A673 (cell line): ENCODE results near the gene RGS7. TPM values are rescaled to one million over a fixed set of nuclear protein-coding genes. Genes with fewer than 3 reads are reported as not detected.

Experiments
- BruUV-seq: library from RNA; stranded (reverse); fragments of 400-500 nt; replicated peaks from 2 replicates; lab custom pipeline; 2021; lab: Mats Ljungman, UMichigan
- CTCF ChIA-PET: fragments of 300-600 bp; sonication (Branson Sonifier 250); formaldehyde crosslinking; loops from one replicate; lab custom pipeline; 2022; ENCODE audit warnings: antibody characterized with exemption; lab: Charles Lee
- POLR2A ChIA-PET: fragments of 300-600 bp; sonication (Branson Sonifier 250); formaldehyde crosslinking; loops from one replicate; lab custom pipeline; 2022; ENCODE audit warnings: antibody characterized with exemption; ENCODE audit not compliant: low non-redundant PET; lab: Charles Lee
- DNase-seq: peaks from one replicate; pipeline ENCODE4 v3.0.0-alpha.2; 2015; ENCODE audit warnings: low spot score
- H3K27ac ChIP-seq: fragments of 200-600 bp; sonication (generic); 2 replicates; pipeline ENCODE4 v1.5.1; 2016; ENCODE audit warnings: mixed run types, low read depth, mild to moderate bottlenecking, mixed read lengths, antibody characterized with exemption, low read length; ENCODE audit not compliant: poor library complexity, severe bottlenecking
- H3K27me3 ChIP-seq: fragments of 200-600 bp; sonication (generic); replicated peaks from 2 replicates; pipeline ENCODE4 v1.6.1; 2017; ENCODE audit warnings: mixed run types, low read depth, mild to moderate bottlenecking, mixed read lengths, antibody characterized with exemption, low read length; ENCODE audit not compliant: insufficient read depth, poor library complexity
- H3K36me3 ChIP-seq: fragments of 200-600 bp; sonication (generic); 2 replicates; pipeline ENCODE4 v1.6.1; 2016; ENCODE audit warnings: mixed run types, mild to moderate bottlenecking, mixed read lengths, antibody characterized with exemption, low read length; ENCODE audit not compliant: insufficient read depth, poor library complexity, severe bottlenecking
- H3K4me1 ChIP-seq: fragments of 200-600 bp; sonication (generic); 2 replicates; pipeline ENCODE4 v1.6.1; 2017; ENCODE audit warnings: mixed run types, mild to moderate bottlenecking, mixed read lengths, antibody characterized with exemption, low read length; ENCODE audit not compliant: insufficient read depth, poor library complexity, severe bottlenecking
- H3K4me3 ChIP-seq: fragments of 200-600 bp; sonication (generic); 2 replicates; pipeline ENCODE4 v1.5.1; 2016; ENCODE audit warnings: low read depth, mixed run types, mild to moderate bottlenecking, mixed read lengths, low read length; ENCODE audit not compliant: poor library complexity, severe bottlenecking
- H3K9me3 ChIP-seq: fragments of 200-600 bp; sonication (generic); 2 replicates; pipeline ENCODE4 v1.6.1; 2016; ENCODE audit warnings: mixed run types, low read depth, mild to moderate bottlenecking, mixed read lengths, antibody characterized with exemption, low read length; ENCODE audit not compliant: poor library complexity, severe bottlenecking
- EZH2 ChIP-seq: fragments of 200-600 bp; sonication (generic); IDR thresholded peaks from 2 replicates; pipeline ENCODE4 v1.6.1; 2017; ENCODE audit warnings: borderline replicate concordance, low read depth, mild to moderate bottlenecking, mixed read lengths, antibody characterized with exemption, low read length; ENCODE audit not compliant: poor library complexity, severe bottlenecking
- intact Hi-C: fragments of 100-400 bp; cut with micrococcal nuclease; formaldehyde crosslinking; loops from one replicate; pipeline ENCODE4 v1.10.0; 2022; ENCODE audit not compliant: unreplicated experiment
- total RNA-seq: library from RNA; stranded (reverse); gene quantifications from 2 replicates; pipeline ENCODE4 v1.2.3, GENCODE V29; 2021
- TF ChIP-seq, protein P1 (sequence below): fragments of 300-800, 200-600 bp; sonication (generic); conservative IDR thresholded peaks from 2 replicates; pipeline ENCODE4 v1.5.1; 2017; ENCODE audit warnings: low read depth, mild to moderate bottlenecking, antibody characterized with exemption, low read length, moderate library complexity, mixed read lengths

Gene RGS7
- total RNA-seq, 1 experiment from 2014 or later = not detected

DNA sequence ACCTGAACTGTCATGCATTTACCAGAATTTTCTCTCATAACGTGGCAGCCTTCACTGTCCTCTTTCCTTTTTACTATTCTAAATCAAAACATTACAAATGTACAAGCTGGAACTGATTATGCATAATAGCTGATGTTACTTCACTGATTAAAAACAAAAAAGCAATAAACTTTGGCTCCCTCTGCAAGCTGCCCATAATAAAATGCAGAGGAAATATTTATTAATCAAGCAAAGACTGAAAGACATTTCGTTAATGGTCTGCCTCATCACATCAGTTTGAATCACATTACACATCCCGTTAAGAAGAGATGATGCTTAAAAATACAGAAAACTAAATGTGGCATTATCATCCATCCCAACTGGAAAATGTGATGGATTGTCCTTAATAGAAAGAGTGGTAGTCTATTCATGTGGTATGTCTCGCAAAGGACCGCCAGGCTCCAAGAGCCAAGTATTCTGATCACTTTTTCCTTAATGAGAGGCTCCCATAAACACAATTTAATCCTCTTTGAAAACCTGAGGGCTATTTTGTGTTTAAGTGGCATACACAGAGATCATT is 225.3 kb downstream of the RGS7 start:
- BruUV-seq = no TSS peak

DNA sequence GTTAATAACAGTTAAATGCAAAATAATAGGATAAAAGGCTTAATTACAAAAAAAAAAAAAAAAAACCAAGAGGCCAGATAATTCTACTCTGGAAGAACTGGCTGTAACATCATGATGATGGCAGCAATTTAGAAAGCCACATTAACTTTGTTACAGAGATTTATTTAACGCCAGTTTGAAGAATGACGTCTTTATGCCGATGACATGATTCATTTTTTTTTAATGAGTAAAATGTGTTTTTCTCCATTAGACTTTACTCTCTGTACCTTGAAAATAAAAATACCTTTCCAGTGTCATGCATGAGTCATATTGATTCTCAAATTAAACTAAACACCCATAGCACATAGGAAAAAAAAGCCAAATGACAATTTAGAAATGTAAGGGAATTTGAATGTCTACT is 226.1 kb downstream of the RGS7 start:
- Histone ChIP-seq H3K4me1 (no peaks in the 10 kb centered on the region), H3K27me3 (no peaks in the 10 kb centered on the region), H3K9me3 (no peaks in the 10 kb centered on the region), H3K4me3 (no peak overlapping the region), H3K36me3 (no peaks in the 10 kb centered on the region), H3K27ac (no peak overlapping the region)
- TF ChIP-seq EZH2 = no peak
- TF ChIP-seq, protein P1, sequence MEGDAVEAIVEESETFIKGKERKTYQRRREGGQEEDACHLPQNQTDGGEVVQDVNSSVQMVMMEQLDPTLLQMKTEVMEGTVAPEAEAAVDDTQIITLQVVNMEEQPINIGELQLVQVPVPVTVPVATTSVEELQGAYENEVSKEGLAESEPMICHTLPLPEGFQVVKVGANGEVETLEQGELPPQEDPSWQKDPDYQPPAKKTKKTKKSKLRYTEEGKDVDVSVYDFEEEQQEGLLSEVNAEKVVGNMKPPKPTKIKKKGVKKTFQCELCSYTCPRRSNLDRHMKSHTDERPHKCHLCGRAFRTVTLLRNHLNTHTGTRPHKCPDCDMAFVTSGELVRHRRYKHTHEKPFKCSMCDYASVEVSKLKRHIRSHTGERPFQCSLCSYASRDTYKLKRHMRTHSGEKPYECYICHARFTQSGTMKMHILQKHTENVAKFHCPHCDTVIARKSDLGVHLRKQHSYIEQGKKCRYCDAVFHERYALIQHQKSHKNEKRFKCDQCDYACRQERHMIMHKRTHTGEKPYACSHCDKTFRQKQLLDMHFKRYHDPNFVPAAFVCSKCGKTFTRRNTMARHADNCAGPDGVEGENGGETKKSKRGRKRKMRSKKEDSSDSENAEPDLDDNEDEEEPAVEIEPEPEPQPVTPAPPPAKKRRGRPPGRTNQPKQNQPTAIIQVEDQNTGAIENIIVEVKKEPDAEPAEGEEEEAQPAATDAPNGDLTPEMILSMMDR = no peak
- no peak for DNase-seq
- ChIA-PET POLR2A (no interaction called here), CTCF (no interaction called here)
- BruUV-seq = no TSS peak
- intact Hi-C loops = no loop called here

More for the DNA sequence above, 225.3 kb downstream of the RGS7 start:
- Histone ChIP-seq H3K36me3 (no peaks in the 10 kb centered on the region), H3K27me3 (no peaks in the 10 kb centered on the region), H3K9me3 (no peaks in the 10 kb centered on the region), H3K4me3 (no peak overlapping the region), H3K27ac (no peak overlapping the region), H3K4me1 (no peaks in the 10 kb centered on the region)
- ChIA-PET CTCF (no interaction called here), POLR2A (no interaction called here)
- TF ChIP-seq, protein P1 = no peak
- no peak for TF ChIP-seq EZH2
- no peak for DNase-seq
- intact Hi-C loops = no loop called here

DNA sequence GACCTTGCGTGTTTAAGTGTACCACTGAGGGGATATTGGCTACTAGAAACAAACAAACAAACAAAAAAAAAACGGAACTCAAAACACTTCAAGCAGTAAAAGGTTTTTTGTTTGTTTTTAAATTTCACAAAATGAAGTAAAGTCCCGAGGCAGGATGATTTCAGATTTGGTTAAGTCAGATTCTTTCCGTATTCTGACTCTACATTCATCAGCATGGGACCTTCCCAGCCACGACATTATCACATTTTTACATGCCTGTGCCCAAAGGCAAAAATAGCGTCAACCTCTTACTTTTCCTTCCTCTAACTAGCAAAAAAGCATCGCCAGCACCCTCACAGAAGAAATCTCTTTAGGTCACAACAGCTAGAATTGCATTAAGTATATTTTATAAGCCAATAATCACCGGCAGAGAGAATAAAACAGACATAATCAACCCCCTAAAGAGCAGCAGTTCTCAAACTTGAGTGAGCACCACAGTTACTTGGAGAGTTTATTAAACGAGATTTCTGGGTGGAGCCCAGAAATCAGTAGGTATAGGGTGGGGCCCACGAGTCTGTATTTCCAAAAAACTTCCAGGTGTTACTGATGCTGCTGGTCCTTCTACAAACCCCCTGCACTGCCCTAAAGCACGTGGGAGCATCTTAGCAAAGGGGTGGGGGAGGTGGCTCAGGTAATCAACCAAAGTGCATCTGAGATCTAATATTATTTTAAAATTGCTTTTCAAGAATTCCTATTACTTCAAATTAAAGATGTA is 227.6 kb downstream of the RGS7 start:
- ChIA-PET CTCF (no interaction called here), POLR2A (no interaction called here)
- Histone ChIP-seq H3K9me3 (no peaks in the 10 kb centered on the region), H3K27ac (no peak overlapping the region), H3K4me3 (no peak overlapping the region), H3K36me3 (no peaks in the 10 kb centered on the region), H3K27me3 (no peaks in the 10 kb centered on the region), H3K4me1 (no peaks in the 10 kb centered on the region)
- DNase-seq = no peak
- intact Hi-C loops = no loop called here
- no TSS peak for BruUV-seq
- TF ChIP-seq, protein P1 = no peak
- TF ChIP-seq EZH2 = no peak
